Stimulated activated CD8-positive, alpha-beta memory T cell treated with anti-CD3 and anti-CD28 coated beads, Interleukin-4, amount 100 ng/mL, for 1 hour (primary cell): ENCODE results near the gene SLC15A3.

Experiments used
- DNase-seq, 2 donors: peaks; one replicate each; pipeline ENCODE4 v3.0.0-alpha.2; 2020; ENCODE audit warnings: low read depth in 2 of 2, low spot score in 1 of 2

Gene SLC15A3

DNA sequence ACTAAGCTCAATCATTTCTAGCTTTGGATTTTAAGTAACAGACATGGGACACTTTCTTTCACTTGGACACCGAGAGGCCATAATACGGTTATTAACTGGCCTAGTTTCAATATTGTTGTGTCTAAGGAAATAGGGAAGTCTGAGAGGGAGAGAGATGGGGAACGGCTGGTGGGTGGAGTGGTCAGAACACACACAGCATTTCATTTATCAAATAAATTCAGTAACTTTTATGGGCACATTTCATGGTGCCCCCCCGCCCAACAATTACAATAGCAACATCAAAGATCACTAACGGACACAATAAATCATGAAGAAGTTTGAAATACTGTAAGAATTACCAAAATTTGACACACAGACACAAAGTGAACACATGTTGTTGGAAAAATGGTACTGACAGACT, 56.3 kb downstream of the SLC15A3 start:
- no peak for DNase-seq

DNA sequence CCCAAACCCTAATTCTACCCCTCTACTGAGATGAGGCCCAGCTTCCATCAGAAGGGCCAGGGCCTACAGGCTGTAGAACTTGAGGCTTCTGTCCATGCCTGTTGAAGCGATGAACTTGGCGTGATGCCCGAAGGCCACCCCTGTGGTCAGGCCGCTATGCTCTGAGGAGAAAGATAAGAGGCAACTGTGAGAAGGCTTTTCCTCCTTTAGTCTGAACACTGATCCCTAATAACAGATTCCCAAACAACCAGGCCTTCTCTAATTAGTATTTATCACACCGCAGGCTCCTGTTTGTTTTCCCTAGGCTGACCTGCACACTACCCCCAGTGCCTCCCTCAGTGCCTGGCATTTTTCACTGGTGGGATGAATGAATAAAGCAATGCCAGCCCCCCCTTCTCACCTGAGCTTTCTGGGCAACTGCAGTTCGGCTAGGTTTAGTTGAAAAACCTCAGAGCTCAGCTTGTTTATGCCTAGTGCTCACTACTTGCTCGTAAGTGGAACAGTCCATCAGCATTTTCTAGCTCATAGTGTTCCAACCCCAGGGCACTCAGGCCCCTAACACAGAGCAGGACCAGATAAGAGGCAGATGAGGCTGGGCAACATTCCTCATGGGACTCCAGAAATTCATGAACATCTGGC, 60.8 kb downstream of the SLC15A3 start:
- DNase-seq, result no peak

DNA sequence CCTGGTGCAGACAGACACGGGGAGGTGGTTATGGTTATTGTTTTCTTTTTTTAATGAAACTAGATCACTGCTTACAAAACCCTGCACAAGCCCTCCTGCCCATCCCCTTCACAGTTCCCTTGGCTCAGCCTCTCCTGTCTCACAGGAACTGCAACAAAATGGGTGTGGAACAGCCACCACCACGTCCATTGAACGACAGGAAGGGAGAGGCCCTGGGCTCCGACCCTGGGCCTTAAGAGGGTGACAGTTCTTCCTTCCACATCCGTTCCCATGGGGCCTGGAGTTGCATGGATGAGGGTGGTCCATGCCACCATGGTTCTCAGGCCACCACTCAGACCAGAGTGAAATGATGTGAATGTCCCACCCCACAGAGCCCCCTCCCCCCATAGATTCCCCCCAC, 61.3 kb downstream of the SLC15A3 start:
- no peak for DNase-seq

DNA sequence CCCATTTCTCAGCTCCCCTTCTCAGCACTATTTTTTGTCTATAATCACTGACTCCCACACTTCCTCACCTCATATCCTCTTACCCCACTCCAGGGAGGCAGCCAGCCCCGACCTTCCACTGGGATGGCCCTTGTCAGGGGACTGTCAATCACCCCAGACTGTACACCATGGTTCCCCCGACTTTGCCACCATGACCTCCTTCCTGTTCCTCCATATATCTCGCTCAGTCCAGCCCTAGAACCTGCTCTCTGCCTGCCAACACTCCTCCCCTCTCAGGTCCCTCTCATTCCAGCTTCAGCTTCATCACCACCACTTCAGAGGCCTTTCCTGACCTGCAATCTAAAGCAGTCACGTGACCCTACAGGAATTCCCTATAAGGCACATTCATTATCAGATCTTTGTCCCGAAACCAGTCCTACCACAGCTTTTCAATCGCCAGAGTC, 62.1 kb downstream of the SLC15A3 start:
- no peak for DNase-seq

DNA sequence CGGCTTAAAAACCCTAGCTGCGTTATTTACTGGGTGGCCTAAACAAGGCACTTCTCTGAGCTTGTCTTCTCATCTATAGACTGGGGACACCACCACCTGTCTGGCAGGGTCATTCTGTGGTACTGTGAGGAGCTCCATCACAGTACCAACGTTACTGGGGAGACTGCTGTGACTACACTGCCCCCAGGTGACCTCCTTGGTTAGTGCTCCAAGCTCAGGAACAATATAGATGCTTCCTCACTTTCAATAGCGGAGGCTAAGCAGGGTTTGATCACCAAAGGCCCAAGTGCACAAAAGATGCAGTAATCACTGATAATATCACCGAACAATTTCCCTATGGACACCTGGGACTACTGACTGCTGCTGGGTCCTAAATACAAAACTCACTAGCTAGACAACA, 64.4 kb downstream of the SLC15A3 start:
- DNase-seq, result no peak
